PC-9 (cell line): ENCODE data around the gene C10orf67. TPM values are rescaled to one million over a fixed set of nuclear protein-coding genes. Genes with fewer than 3 reads are reported as not detected.

Experiments
- BruUV-seq: library from RNA; stranded (reverse); fragments of 400-500 nt; replicated peaks from 2 replicates; lab custom pipeline; 2021; lab: Mats Ljungman, UMichigan
- CTCF ChIA-PET: fragments of 300-600 bp; sonication (Branson Sonifier 250); formaldehyde crosslinking; loops from one replicate; lab custom pipeline; 2022; ENCODE audit warnings: antibody characterized with exemption; lab: Charles Lee
- POLR2A ChIA-PET: fragments of 300-600 bp; sonication (Branson Sonifier 250); formaldehyde crosslinking; loops from one replicate; lab custom pipeline; 2022; ENCODE audit warnings: antibody characterized with exemption; ENCODE audit not compliant: unreplicated experiment; lab: Charles Lee
- DNase-seq, 2 experiments: peaks; one replicate each; pipeline versions ENCODE4 v3.0.0 to v3.0.0-alpha.2; 2015 to 2022; ENCODE audit warnings: mixed read lengths in 1 of 2
- H2AFZ ChIP-seq: fragments of 200-600 bp; sonication (generic); 2 replicates; pipeline ENCODE4 v1.8.1; 2017; ENCODE audit warnings: antibody characterized with exemption
- H3F3A ChIP-seq: fragments of 200-600 bp; sonication (generic); 2 replicates; pipeline ENCODE4 v1.8.1; 2017; ENCODE audit warnings: antibody characterized with exemption, mild to moderate bottlenecking, low read depth; ENCODE audit not compliant: insufficient read depth
- H3K27ac ChIP-seq: fragments of 200-600 bp; sonication (generic); 2 replicates; pipeline ENCODE4 v1.6.1; 2016; ENCODE audit warnings: mixed run types
- H3K27me3 ChIP-seq: fragments of 200-600 bp; sonication (generic); 2 replicates; pipeline ENCODE4 v1.6.1; 2016; ENCODE audit warnings: low read depth, mixed run types; ENCODE audit not compliant: insufficient read depth
- H3K36me3 ChIP-seq: fragments of 200-600 bp; sonication (generic); 2 replicates; pipeline ENCODE4 v1.6.1; 2016; ENCODE audit warnings: low read depth, mixed run types
- H3K4me1 ChIP-seq: fragments of 200-600 bp; sonication (generic); replicated peaks from 2 replicates; pipeline ENCODE4 v1.6.1; 2016; ENCODE audit warnings: mixed run types; ENCODE audit not compliant: insufficient read depth
- H3K4me2 ChIP-seq: fragments of 200-600 bp; sonication (generic); 2 replicates; pipeline ENCODE4 v1.6.1; 2017; ENCODE audit warnings: mixed run types
- H3K4me3 ChIP-seq: fragments of 200-600 bp; sonication (generic); 2 replicates; pipeline ENCODE4 v1.6.1; 2016; ENCODE audit warnings: mixed run types
- H3K79me2 ChIP-seq: fragments of 200-600 bp; sonication (generic); 2 replicates; pipeline ENCODE4 v1.6.1; 2017; ENCODE audit warnings: low read depth, mixed run types
- H3K9me2 ChIP-seq: fragments of 200-600 bp; sonication (generic); 2 replicates; pipeline ENCODE4 v1.8.1; 2017; ENCODE audit warnings: mild to moderate bottlenecking; ENCODE audit not compliant: insufficient read depth
- H3K9me3 ChIP-seq: fragments of 200-600 bp; sonication (generic); 2 replicates; pipeline ENCODE4 v1.8.1; 2016; ENCODE audit warnings: low read depth; ENCODE audit not compliant: insufficient read depth
- H4K20me1 ChIP-seq: fragments of 200-600 bp; sonication (generic); 2 replicates; pipeline ENCODE4 v1.8.1; 2017; ENCODE audit not compliant: insufficient read depth
- CTCF ChIP-seq: fragments of 200-600 bp; sonication (generic); conservative IDR thresholded peaks from 2 replicates; pipeline ENCODE4 v1.6.1; 2017; ENCODE audit warnings: mixed run types, antibody characterized with exemption, mild to moderate bottlenecking, moderate library complexity
- EZH2 ChIP-seq: fragments of 200-600 bp; sonication (generic); IDR thresholded peaks from 2 replicates; pipeline ENCODE4 v1.8.0; 2017; ENCODE audit warnings: antibody characterized with exemption, low read depth
- intact Hi-C: fragments of 100-400 bp; cut with micrococcal nuclease; formaldehyde crosslinking; loops from one replicate; pipeline ENCODE4 v1.10.0; 2022; ENCODE audit not compliant: unreplicated experiment
- total RNA-seq: library from RNA; stranded (reverse); gene quantifications from 2 replicates; pipeline ENCODE4 v1.2.3, GENCODE V29; 2021

C10orf67 gene
- total RNA-seq, 1 experiment from 2014 or later: 1.2 TPM

DNA sequence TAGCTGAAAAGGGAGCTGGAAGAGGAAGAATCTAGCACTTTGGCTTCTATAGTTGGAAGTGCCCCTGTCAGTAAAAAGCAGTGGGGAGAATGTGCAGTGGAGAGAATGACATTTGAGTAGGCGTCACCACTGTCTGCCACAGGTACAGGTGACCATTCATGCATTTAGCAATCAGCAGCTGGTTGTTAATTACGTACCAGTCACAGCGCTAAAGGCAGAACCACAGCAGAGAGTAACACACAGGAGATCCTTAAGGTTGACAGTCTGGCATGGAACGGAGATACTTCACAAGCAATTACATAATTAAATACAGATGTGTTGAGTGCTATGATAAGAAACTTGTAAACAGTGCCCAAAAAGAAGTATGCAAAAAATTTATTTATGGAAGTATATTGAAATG is 24.8 kb downstream of the C10orf67 start:
- Histone ChIP-seq H3K9me3 (no peaks in the 10 kb centered on the region), H2AFZ (no peak overlapping the region), H4K20me1 (no peaks in the 10 kb centered on the region), H3K36me3 (no peaks in the 10 kb centered on the region), H3K4me1 (0 out of 2 replicates have a peak, but pooled peaks cover 5% of the 10 kb centered on the region), H3K79me2 (no peaks in the 10 kb centered on the region), H3K27ac (no peak overlapping the region), H3K9me2 (no peaks in the 10 kb centered on the region), H3K27me3 (no peaks in the 10 kb centered on the region), H3F3A (no peaks in the 10 kb centered on the region), H3K4me2 (no peak overlapping the region), H3K4me3 (no peak overlapping the region)
- ChIA-PET POLR2A (no interaction called here), CTCF (no interaction called here)
- intact Hi-C loops: no loop called here
- TF ChIP-seq CTCF (no peak), EZH2 (no peak)
- no peak for DNase-seq
- BruUV-seq: no TSS peak

GRCh38 chr10:23318359-23318758 is 26.2 kb downstream of the C10orf67 start:
- Histone ChIP-seq H3K79me2 (no peaks in the 10 kb centered on the region), H3K9me3 (no peaks in the 10 kb centered on the region), H3K4me2 (no peak overlapping the region), H2AFZ (no peak overlapping the region), H3K4me3 (no peak overlapping the region), H4K20me1 (no peaks in the 10 kb centered on the region), H3K4me1 (0 out of 2 replicates have a peak, but pooled peaks cover 5% of the 10 kb centered on the region), H3F3A (no peaks in the 10 kb centered on the region), H3K27ac (no peak overlapping the region), H3K9me2 (no peaks in the 10 kb centered on the region), H3K27me3 (no peaks in the 10 kb centered on the region), H3K36me3 (no peaks in the 10 kb centered on the region)
- ChIA-PET POLR2A (no interaction called here), CTCF (no interaction called here)
- no peak for TF ChIP-seq EZH2
- TF ChIP-seq CTCF: no peak
- intact Hi-C loops: no loop called here
- no TSS peak for BruUV-seq
- DNase-seq: no peak

GRCh38 chr10:23317416-23317815 is 27.2 kb downstream of the C10orf67 start:
- Histone ChIP-seq H3K27me3 (no peaks in the 10 kb centered on the region), H4K20me1 (no peaks in the 10 kb centered on the region), H3K79me2 (no peaks in the 10 kb centered on the region), H3K9me2 (no peaks in the 10 kb centered on the region), H3K4me2 (no peak overlapping the region), H3F3A (no peaks in the 10 kb centered on the region), H3K4me1 (0 out of 2 replicates have a peak, but pooled peaks cover 5% of the 10 kb centered on the region), H2AFZ (no peak overlapping the region), H3K4me3 (no peak overlapping the region), H3K27ac (no peak overlapping the region), H3K9me3 (no peaks in the 10 kb centered on the region), H3K36me3 (no peaks in the 10 kb centered on the region)
- ChIA-PET CTCF (no interaction called here), POLR2A (no interaction called here)
- no TSS peak for BruUV-seq
- TF ChIP-seq EZH2: no peak
- TF ChIP-seq CTCF: no peak
- intact Hi-C loops: no loop called here
- DNase-seq: no peak
